Measurements from ENCODE around the gene IRF6.

- no peak for TF ChIP-seq POLR2A (IDR thresholded peaks at IDR 0.05; ENCODE audit: low read depth, low read length)
- no peak for TF ChIP-seq POLR2AphosphoS5 (IDR thresholded peaks at IDR 0.05; ENCODE audit: low read depth, low read length)
- no peak for TF ChIP-seq TAF1 (IDR thresholded peaks at IDR 0.05; ENCODE audit: low read depth, low read length)
- TF ChIP-seq POU2F2 (IDR thresholded peaks at IDR 0.05; ENCODE audit: low read depth, low read length), result no peak
Observed at GRCh38 chr1:209855623-209856022, 49.7 kb upstream of the IRF6 start.
